Muscle layer of colon (tissue), 2 donors: ENCODE results near the gene CCDC183.
A peak's percentile ranks its signal among the peaks of the same experiment; 100 is the strongest.
"Not testable (repeated sequence)": the region's sequence is repeated elsewhere in the genome, so short reads cannot be mapped to it uniquely, and the experiment has no call there.

Source experiments
- H3K27ac ChIP-seq: one replicate; pipeline ENCODE4 v1.7.0; 2013; ENCODE audit warnings: low read depth, mild to moderate bottlenecking, low read length, moderate library complexity
- H3K27me3 ChIP-seq, 2 donors: one replicate each; pipeline ENCODE4 v1.7.0; 2013; ENCODE audit warnings: low read length in 2 of 2, mild to moderate bottlenecking in 2 of 2; ENCODE audit not compliant: insufficient read depth in 2 of 2, control insufficient read depth in 1 of 2
- H3K36me3 ChIP-seq: one replicate; pipeline ENCODE4 v1.7.0; 2013; ENCODE audit warnings: mild to moderate bottlenecking, low read length; ENCODE audit not compliant: insufficient read depth
- H3K4me1 ChIP-seq: one replicate; pipeline ENCODE4 v1.7.0; 2013; ENCODE audit warnings: mild to moderate bottlenecking, low read length; ENCODE audit not compliant: insufficient read depth
- H3K4me3 ChIP-seq, 2 donors: one replicate each; pipeline ENCODE4 v1.7.0; 2013; ENCODE audit warnings: low read length in 2 of 2, low read depth in 1 of 2, mild to moderate bottlenecking in 1 of 2, moderate library complexity in 1 of 2
- H3K9ac ChIP-seq: one replicate; pipeline ENCODE4 v1.7.0; 2013; ENCODE audit warnings: low read length
- H3K9me3 ChIP-seq: one replicate; pipeline ENCODE4 v1.7.0; 2013; ENCODE audit warnings: mild to moderate bottlenecking, low read length
- donor health status: abdominal sarcoma.
- donor health status: Adenocarcinoma of cecum.

The CCDC183 gene

DNA sequence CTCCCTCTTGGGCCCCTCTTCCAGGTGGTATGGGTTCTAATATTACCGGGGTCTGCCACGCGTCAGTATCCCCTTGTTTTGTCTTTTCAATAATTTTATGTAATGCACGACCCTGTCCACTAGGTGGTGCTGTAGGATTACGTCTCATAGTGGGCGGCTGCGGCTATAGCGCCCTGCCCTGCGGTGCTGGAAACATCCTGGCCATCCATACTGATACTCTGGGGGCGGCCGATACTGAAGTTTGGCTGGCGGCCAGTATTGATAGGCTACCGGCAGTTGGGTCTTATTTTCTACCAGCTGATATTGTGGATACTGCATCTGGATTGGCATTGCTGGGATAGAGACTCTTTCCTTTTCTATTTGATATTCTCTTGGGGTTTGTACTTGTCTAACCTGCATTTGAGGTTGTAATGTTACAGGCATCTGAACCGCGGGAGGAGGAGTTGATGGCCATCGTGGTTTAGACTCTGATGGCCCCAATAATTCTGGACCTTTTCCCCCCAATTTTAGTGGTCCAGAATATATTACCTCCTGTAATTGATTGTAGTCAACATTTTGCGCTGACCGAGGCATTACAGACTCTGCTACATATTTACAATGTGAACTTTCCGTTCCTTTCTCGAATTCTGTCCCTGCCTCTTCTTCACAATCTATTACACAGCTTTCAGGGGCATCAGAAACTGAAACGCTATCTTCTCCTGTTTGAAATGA, 8.3 kb upstream of the CCDC183 start:
- H3K27ac ChIP-seq: no peak overlapping the region
- H3K9ac ChIP-seq: no peak overlapping the region
- no peaks in the 10 kb centered on the region for H3K27me3 ChIP-seq
- peaks cover 18% of the 10 kb centered on the region for H3K4me1 ChIP-seq
- H3K4me3 ChIP-seq: no peak overlapping the region
- no peaks in the 10 kb centered on the region for H3K9me3 ChIP-seq
- H3K36me3 ChIP-seq: peaks cover 3% of the 10 kb centered on the region

DNA sequence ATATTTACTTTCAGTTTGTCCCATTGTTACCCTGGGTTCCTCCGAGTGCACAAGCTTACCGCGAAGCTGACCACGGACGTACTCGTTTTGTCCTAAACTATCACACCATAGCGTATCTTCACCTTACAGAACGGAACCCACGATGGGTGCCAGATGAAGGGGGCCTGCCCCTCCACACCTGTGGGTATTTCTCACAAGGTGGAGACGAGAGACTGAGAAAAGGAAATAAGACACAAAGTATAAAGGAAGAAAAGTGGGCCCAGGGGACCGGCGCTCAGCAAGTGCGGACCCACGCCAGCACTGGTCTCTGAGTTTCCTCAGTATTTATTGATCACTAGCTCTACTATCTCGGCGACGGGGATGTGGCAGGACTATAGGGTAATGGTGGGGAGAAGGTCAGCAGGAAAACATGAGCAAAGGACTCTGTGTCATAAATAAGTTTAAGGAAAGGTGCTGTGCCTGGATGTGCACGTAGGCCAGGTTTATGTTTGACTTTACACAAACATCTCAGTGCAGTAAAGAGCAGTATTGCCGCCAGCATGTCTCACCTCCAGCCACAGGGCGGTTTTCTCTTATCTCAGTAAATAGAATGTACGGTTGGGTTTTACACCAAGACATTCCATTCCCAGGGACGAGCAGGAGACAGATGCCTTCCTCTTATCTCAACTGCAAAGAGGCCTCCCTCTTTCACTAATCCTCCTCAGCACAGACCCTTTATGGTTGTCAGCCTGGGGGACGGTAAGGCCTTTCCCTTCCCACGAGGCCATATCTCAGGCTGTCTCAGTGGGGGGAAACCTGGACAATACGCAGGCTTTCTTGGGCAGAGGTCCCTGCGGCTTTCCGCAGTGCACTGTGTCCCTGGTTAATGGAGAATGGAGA, 7.3 kb upstream of the CCDC183 start:
- not testable (repeated sequence) for H3K27ac ChIP-seq, H3K4me3 ChIP-seq, H3K36me3 ChIP-seq, H3K9me3 ChIP-seq, H3K27me3 ChIP-seq, H3K9ac ChIP-seq
- peaks cover 18% of the 10 kb centered on the region for H3K4me1 ChIP-seq

GRCh38 chr9:136789523-136789937, 6.6 kb upstream of the CCDC183 start:
- peaks cover 6% of the 10 kb centered on the region for H3K36me3 ChIP-seq
- H3K27ac ChIP-seq: no peak overlapping the region
- no peak overlapping the region for H3K4me3 ChIP-seq
- no peaks in the 10 kb centered on the region for H3K27me3 ChIP-seq
- no peak overlapping the region for H3K9ac ChIP-seq
- no peaks in the 10 kb centered on the region for H3K9me3 ChIP-seq
- peaks cover 18% of the 10 kb centered on the region for H3K4me1 ChIP-seq

DNA sequence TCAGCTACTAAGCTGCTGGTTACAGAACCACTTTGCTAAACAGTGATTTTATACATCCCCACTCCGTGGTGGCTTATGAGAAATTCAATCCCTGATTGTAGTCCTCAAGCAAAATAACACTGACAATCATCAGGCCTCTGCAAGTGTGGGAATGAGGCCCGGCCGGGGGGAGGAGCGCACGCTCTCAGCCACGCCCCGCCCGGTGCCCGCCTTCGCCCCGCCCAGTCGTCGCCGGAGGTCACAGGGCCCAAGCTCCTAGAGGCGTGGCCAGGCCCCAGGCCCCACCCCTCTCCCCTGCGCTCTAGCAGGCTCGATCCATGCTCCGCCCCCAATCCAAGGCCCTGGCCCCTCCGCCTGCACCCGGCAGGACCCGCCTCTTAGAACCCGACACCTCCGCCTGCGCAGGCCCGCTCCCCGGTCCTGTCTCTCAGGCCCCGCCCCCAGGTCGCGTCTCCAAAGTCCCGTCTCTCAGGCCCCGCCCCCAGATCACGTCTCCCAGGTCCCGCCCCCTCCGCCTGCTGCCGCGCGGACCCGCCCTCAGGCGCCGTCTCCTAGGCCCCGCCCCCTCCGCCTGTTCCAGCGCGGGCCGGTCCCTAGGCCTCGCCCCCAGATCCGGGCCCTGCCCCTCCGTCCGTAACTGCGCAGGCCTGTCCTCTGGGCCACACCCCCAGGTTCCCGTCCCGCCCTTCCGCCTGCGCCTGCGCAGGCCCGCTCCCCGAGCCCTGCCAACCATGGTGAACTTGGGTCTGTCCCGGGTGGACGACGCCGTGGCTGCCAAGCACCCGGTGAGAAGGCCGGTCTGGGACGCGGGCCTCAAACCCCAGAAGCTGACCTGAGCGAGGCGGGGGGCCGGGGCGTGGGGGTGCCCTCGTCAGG, 5.3 kb upstream of the CCDC183 start, which contains the start of gene TMEM141:
TMEM141 (plus strand) TSS at position 705 of the 876 bp plus-strand sequence; CDS start at position 732, 27 bp downstream.
- H3K4me3 ChIP-seq: peak within 1 kb of the TSS; percentile 66 to 70

GRCh38 chr9:136791516-136792276, 4.4 kb upstream of the CCDC183 start:
- H3K36me3 ChIP-seq: peaks cover 6% of the 10 kb centered on the region
- H3K27ac ChIP-seq: peak overlapping the region; percentile 94
- H3K4me3 ChIP-seq: peak overlapping the region; percentile 66 to 70
- H3K27me3 ChIP-seq: peaks cover 0 to 10% of the 10 kb centered on the region in 2 donors
- no peaks in the 10 kb centered on the region for H3K9me3 ChIP-seq
- no peak overlapping the region for H3K9ac ChIP-seq
- H3K4me1 ChIP-seq: peaks cover 18% of the 10 kb centered on the region

More for the DNA sequence above, 5.3 kb upstream of the CCDC183 start, which contains the start of gene TMEM141:
- Histone ChIP-seq H3K36me3 (peaks cover 6% of the 10 kb centered on the region), H3K4me1 (peaks cover 18% of the 10 kb centered on the region), H3K27me3 (peaks cover 0 to 5% of the 10 kb centered on the region in 2 donors), H3K27ac (peak within 1 kb of the TSS; percentile 94), H3K9ac (peak within 1 kb of the TSS; percentile 32), H3K9me3 (no peaks in the 10 kb centered on the region)

GRCh38 chr9:136792321-136793085, 3.6 kb upstream of the CCDC183 start:
- H3K4me1 ChIP-seq: peaks cover 18% of the 10 kb centered on the region
- H3K4me3 ChIP-seq: peak overlapping the region; percentile 9 to 70
- H3K9ac ChIP-seq: no peak overlapping the region
- peaks cover 6% of the 10 kb centered on the region for H3K36me3 ChIP-seq
- no peaks in the 10 kb centered on the region for H3K9me3 ChIP-seq
- no peak overlapping the region for H3K27ac ChIP-seq
- peaks cover 0 to 13% of the 10 kb centered on the region in 2 donors for H3K27me3 ChIP-seq

- no peak overlapping the region for H3K4me3 ChIP-seq
- no peaks in the 10 kb centered on the region for H3K9me3 ChIP-seq
- H3K27me3 ChIP-seq: peaks cover 1 to 19% of the 10 kb centered on the region in 2 donors
- peaks cover 18% of the 10 kb centered on the region for H3K4me1 ChIP-seq
- no peak overlapping the region for H3K9ac ChIP-seq
- no peak overlapping the region for H3K27ac ChIP-seq
- H3K36me3 ChIP-seq: peaks cover 6% of the 10 kb centered on the region
These were observed 2.8 kb upstream of the CCDC183 start for GRCh38 chr9:136793086-136793946.

GRCh38 chr9:136794281-136794999, 1.7 kb upstream of the CCDC183 start:
- Histone ChIP-seq H3K4me1 (peaks cover 18% of the 10 kb centered on the region), H3K27me3 (peaks cover 12 to 30% of the 10 kb centered on the region in 2 donors), H3K36me3 (peaks cover 6% of the 10 kb centered on the region), H3K27ac (no peak overlapping the region), H3K4me3 (no peak overlapping the region), H3K9me3 (no peaks in the 10 kb centered on the region), H3K9ac (no peak overlapping the region)

DNA sequence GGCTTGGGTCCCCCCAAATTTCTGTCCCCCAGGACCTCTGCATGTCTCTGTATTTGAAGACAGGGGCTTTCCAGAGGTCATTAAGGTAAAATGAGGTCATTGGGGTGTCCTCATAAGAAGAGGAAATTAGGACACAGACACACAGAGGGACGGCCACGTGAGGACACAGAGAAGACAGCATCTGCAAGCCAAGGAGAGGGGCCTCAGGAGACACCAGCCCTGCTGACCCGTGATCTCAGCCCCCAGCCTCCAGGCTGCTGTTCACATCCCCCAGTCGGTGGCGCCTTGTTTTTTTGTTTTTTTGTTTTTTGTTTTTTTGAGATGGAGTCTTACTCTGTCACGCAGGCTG, 1.2 kb upstream of the CCDC183 start:
- Histone ChIP-seq H3K9ac (no peak overlapping the region), H3K27ac (no peak overlapping the region), H3K4me1 (peaks cover 23% of the 10 kb centered on the region), H3K9me3 (no peaks in the 10 kb centered on the region), H3K4me3 (no peak overlapping the region), H3K27me3 (peaks cover 16 to 36% of the 10 kb centered on the region in 2 donors), H3K36me3 (peaks cover 6% of the 10 kb centered on the region)
